HG03175 (cell line): ENCODE results near the gene RBM22.

Experiments
- ATAC-seq: cut with Tn5 transposase; IDR thresholded peaks from one replicate; pipeline ENCODE4 v1.9.1; 2021; ENCODE audit warnings: mild to moderate bottlenecking, moderate library complexity; ENCODE audit not compliant: unreplicated experiment

Gene RBM22

GRCh38 chr5:150653145-150653761, 47.6 kb downstream of the RBM22 start:
- ATAC-seq, result no peak

- no peak for ATAC-seq
These were observed 48.8 kb downstream of the RBM22 start for GRCh38 chr5:150651924-150652671.

GRCh38 chr5:150651382-150651781, 49.5 kb downstream of the RBM22 start:
- no peak for ATAC-seq

GRCh38 chr5:150650021-150651006, 50.5 kb downstream of the RBM22 start:
- no peak for ATAC-seq

- ATAC-seq, result no peak
These were observed 51.5 kb downstream of the RBM22 start for GRCh38 chr5:150649108-150650020.

GRCh38 chr5:150648294-150649107, 52.4 kb downstream of the RBM22 start:
- no peak for ATAC-seq

GRCh38 chr5:150647275-150648251, 53.3 kb downstream of the RBM22 start:
- no peak for ATAC-seq

- no peak for ATAC-seq
These were observed 55.7 kb downstream of the RBM22 start for GRCh38 chr5:150645070-150645700.

- ATAC-seq, result no peak
These were observed 56.3 kb downstream of the RBM22 start for GRCh38 chr5:150644514-150644913.

- ATAC-seq, result no peak
These were observed 56.8 kb downstream of the RBM22 start for GRCh38 chr5:150644058-150644457.

GRCh38 chr5:150642991-150643710, 57.7 kb downstream of the RBM22 start:
- ATAC-seq, result no peak

GRCh38 chr5:150642567-150642927, 58.3 kb downstream of the RBM22 start:
- no peak for ATAC-seq

GRCh38 chr5:150641824-150642566, 58.9 kb downstream of the RBM22 start:
- no peak for ATAC-seq

- no peak for ATAC-seq
These were observed 59.8 kb downstream of the RBM22 start for GRCh38 chr5:150641006-150641570.
